HG02870 (cell line): ENCODE measurements around the gene MKLN1.
"Not testable (repeated sequence)": the region's sequence is repeated elsewhere in the genome, so short reads cannot be mapped to it uniquely, and the experiment has no call there.

ENCODE experiments used
- ATAC-seq: cut with Tn5 transposase; IDR thresholded peaks from one replicate; pipeline ENCODE4 v1.9.1; 2021; ENCODE audit warnings: mild to moderate bottlenecking, moderate library complexity; ENCODE audit not compliant: unreplicated experiment

The MKLN1 gene

DNA sequence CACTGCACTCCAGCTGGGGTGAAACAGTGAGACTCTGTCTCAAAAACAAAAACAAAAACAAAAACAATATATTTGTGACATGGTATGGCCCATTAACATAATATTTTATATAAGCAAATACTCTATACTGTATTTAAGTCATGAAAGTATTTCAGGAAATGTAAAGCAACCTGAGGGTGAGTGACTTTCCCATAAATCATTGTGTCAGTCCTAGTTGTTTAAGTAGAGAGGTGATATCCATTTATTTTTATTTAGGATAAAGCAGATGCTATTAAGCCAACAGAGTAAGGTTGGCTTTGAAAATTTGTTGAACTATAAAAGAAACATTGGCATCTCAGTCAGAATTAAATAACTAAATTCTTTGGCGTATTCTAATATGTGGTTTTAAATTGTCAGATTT, 60.5 kb downstream of the MKLN1 start:
- ATAC-seq: no peak

GRCh38 chr7:131390275-131390674, 62.6 kb downstream of the MKLN1 start:
- ATAC-seq: no peak

GRCh38 chr7:131391145-131391544, 63.5 kb downstream of the MKLN1 start:
- ATAC-seq: no peak

DNA sequence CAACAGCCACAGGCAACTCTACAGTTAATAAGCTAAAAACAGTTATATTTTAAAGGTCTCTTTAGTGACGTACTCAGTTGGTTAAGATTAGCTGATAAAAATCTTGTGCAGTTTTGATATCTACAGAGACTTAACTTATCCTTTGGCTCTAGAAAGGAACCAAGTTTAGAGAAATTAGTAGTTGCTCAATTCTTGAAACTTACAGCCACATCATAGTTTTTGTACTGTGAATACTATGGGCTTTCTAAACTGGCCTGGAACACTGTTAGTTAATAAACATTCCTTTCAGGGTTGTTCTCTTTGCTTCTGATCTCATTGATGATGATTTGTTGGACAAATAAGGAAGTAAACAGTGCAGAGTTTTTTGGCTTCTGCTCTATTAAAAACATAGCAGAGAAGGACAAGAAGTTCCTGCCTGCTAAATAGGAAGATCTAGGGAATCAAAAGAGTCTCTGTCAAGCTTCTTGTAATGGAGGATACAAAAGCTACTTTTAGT, 73.1 kb downstream of the MKLN1 start:
- ATAC-seq: no peak

DNA sequence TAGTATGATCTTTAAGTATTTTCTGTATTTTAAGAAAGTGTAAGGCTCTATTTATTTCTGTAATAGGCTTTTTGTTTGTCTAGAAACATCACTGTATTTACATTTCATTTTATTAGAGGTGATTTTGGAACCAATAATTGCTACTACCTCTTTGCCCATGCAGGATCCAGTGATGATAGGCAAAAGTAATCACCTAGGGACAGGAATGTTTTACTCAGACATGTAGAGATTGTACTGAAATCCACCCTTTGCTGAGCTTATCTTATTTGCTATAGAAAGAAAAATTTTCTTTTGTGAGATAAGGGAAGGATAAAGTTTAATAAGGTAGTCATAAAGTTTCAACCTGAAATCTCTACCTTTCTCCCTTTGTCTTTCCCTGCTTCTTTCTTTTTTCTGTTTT, 73.5 kb downstream of the MKLN1 start:
- ATAC-seq: no peak

DNA sequence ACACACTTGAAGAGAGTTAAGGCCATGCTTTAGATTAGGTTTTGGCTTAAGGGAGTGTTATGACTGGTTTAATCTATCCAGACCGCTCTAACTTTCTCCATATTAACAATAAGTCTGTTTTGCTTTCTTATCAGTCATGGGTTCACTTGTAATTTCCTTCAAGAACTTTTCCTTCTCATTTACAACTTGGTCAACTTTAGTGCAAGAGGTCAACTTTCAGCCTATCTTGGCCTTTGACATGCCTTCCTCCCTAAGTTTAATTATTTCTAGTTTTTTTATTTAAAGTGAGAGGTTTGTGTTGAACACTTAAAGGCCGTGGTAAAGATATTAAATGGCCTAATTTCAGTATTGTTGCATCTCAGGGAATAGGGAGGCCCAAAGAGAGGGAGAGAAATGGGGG, 75.6 kb downstream of the MKLN1 start:
- no peak for ATAC-seq

DNA sequence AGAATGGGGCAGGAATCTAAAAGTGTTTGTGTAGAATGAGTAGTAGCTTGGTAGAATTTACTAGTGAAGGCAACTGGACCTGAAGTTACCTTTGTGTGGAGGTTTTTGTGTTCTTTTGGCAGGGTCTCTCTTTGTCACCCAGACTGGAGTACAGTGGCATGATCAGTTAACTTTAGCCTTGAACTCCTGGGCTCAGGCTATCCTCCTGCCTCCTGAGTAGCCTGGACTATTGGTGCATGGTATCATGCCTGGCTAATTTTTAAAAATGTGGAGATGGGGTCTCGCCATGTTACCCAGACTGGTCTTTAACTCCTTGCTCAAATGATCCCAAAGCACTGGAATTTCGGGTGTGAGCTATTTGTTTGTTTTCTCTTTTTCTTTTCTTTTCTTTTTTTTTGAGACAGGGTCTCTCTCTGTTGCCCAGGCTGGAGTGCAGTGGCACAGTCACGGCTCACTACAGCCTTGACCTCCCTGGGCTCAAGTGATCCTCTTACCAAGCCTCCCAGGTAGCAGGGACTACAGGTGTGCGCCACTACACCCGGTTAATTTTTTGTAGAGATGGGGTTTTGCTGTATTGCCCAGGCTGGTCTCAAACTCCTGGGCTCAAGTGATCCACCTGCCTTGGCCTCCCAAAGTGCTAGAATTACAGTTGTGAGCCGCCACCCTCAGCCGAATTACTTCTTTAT, 76.7 kb downstream of the MKLN1 start:
- ATAC-seq: no peak

GRCh38 chr7:131409129-131409766, 81.6 kb downstream of the MKLN1 start:
- no peak for ATAC-seq

DNA sequence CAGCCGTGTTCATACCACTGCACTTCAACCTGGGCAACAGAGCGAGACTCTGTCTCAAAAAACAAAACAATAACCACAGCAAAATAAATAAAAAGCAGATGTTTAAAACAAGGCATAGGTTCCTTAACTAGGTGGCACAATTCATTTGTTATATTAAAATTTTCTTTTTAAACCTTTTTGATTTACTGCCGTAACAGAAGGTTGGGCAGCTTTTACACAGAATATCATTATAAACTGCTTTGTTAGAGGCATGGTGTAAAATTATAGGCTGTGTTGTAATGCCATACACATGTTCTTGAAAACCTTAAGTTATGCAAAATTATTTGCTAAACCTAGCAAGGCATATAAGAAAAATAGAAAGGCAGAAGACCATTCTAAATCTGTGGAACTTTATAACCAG, 84.4 kb downstream of the MKLN1 start:
- ATAC-seq: no peak

DNA sequence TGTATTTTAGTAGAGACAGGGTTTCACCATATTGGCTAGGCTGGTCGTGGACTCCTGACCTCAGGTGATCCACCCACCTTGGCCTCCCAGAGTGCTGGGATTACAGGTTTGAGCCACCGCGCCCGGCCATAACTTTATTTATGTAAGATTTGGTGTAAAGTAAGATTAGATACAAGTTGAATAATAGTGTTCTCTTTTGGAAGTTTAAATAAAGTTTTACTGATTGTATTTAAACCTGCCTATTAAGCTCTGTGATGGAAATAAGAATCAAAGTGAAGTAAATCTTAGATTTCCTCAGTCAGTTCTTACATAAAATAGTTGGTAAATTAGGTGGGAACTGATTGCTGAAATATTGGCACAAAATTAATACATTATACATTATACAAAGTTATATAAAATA, 86.0 kb downstream of the MKLN1 start:
- no peak for ATAC-seq

DNA sequence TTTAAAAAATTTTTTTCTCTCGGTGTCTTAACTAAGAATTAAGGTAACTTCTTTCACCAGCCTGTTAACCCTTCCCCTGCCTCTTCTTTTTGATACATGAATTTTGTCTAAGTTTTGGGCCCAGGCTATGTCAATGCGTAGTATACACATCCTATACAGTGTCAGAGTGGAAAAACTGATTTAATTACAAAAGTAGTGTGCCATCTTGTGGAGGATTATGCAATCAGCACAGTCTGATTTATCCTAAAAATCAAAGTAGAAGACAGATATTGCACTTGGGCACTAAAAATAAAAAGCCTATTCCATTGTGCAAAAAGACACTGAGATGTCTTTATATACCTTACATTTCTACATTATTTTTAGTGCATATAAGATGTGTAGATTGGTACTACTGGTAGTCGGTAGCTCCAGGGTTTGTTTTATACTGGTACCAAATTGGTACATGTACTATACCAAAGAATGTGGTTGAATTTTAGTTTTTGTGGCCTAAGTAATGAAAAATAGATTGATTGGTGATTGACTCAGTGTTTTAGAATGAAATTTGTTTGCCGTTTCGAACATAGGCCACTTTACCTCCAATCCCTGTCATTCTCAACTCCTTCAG, 96.6 kb downstream of the MKLN1 start:
- no peak for ATAC-seq

DNA sequence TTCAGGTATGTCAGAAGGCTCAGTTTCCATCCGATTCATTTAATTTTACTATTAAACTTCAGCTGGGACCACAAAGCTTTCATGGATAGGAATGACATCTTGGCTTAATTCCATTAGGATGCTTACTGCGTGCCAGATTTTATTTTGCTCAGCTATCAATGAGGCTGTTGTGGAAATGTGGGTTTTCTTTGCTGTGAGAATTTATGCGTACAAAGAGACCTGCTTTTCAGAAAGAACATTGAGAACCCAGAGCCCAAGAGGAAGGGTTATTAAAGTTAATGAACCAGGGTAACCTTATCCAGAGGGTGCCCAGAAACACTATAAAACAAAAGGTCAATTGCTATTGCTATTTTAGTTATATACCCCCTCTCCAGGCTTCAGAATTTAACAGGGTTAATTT, 98.3 kb downstream of the MKLN1 start:
- no peak for ATAC-seq

GRCh38 chr7:131430826-131431225, 103.2 kb downstream of the MKLN1 start:
- ATAC-seq: not testable (repeated sequence)

DNA sequence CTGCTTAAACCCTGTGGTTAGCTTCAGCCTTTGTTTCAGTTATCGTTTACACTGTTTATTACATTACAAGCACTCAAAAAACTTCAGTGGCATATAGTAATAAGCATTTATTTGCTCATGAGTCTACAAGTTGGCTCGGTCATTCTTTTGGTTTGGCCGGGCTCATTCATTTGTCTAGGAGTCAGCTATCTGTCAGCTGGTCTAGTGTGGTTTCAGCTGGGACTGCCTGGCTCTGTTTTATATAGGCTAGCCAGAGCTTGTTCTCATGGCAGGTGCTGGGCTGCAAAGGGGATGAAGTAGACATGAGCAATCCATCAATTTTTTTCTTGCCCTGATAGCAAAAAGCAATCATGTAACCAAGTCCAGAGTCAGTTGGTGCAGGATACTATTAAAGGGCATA, 103.6 kb downstream of the MKLN1 start:
- ATAC-seq: no peak

DNA sequence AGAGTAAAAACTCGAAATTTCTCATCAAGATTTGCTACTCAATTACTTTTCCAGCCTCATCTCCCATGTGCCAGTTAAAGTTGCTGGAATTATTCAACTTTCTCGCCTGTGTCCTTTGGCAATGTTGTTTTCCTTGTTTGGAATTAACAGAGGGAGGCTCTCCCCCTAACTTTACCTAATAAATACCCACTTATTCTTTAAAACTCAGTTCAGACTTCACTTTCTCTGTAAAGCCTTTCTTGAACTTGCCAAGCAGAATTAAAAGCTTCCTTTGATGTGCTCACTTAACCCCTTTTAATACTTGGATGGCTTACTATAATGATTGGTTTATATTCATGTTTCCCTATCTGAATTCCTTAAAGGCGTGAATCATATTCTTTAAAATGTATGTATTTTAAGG, 104.1 kb downstream of the MKLN1 start:
- no peak for ATAC-seq

GRCh38 chr7:131436384-131436783, 108.7 kb downstream of the MKLN1 start:
- ATAC-seq: no peak

GRCh38 chr7:131438969-131439368, 111.3 kb downstream of the MKLN1 start:
- no peak for ATAC-seq

DNA sequence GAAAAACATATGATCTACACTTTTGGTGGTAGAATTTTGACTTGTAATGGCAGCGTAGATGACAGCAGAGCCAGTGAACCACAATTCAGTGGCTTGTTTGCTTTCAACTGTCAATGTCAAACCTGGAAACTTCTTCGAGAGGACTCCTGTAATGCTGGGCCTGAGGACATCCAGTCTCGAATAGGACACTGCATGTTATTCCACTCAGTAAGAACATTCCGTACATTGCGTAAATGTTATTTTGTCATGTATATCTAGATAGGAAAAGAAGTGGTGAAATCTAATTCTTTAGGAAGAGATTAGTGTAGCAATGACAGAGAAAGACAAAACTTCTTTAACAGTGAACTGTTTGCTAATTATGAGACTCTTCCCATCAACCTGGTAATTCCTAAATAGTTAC, 115.8 kb downstream of the MKLN1 start:
- ATAC-seq: no peak

DNA sequence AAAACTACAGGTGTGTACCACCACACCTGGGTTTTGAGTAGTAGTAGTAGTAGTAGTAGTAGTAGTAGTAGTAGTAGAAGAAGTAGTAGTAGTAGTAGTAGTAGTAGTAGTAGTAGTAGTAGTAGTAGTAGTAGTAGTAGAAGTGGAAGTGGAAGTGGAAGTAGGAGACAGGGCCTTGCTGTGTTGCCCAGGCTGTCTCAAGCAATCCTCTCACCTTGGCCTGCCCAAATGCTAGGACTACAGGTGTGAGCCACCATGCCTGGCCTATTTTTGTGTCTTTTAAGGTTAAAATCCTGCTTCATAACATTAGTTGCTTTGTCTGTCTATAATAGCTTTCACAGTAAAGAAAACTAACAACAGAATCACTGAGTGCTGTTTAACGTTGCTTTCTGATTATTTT, 117.0 kb downstream of the MKLN1 start:
- ATAC-seq: no peak

- no peak for ATAC-seq
Measured at GRCh38 chr7:131449373-131449902, 121.8 kb downstream of the MKLN1 start.

DNA sequence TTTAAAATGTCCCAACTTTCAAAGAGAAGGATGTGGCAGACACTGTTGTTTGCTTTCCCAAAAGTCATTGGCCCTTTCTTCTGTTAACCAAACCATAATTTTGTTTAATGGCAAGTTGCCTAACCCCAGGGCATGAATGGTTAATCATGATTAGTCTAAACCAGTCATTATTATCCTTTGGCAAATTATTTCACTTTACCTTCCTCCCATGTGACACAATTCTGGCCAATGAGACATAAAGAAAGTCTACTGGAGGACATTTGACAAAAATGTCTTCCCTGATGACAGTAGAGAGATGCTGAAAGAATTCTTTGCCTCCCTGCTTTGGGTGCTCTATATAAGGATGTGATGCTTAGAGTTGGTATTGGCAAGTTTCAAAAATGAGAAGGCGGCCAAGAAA, 126.8 kb downstream of the MKLN1 start:
- ATAC-seq: no peak

- no peak for ATAC-seq
Measured at GRCh38 chr7:131455001-131455400, 127.3 kb downstream of the MKLN1 start.
